Rectal smooth muscle tissue (tissue), 1 donor: ENCODE measurements around the gene PLSCR3.

Experiments used
- H3K27ac ChIP-seq: one replicate; pipeline ENCODE4 v1.7.0; 2013; ENCODE audit warnings: low read depth, low read length, inconsistent platforms
- H3K27me3 ChIP-seq: one replicate; pipeline ENCODE4 v1.7.0; 2013; ENCODE audit warnings: low read length; ENCODE audit not compliant: control insufficient read depth, insufficient read depth
- H3K36me3 ChIP-seq: one replicate; pipeline ENCODE4 v1.7.0; 2013; ENCODE audit warnings: low read length; ENCODE audit not compliant: control insufficient read depth, insufficient read depth
- H3K4me1 ChIP-seq: one replicate; pipeline ENCODE4 v1.7.0; 2013; ENCODE audit warnings: low read length; ENCODE audit not compliant: control insufficient read depth, insufficient read depth
- H3K4me3 ChIP-seq: one replicate; pipeline ENCODE4 v1.7.0; 2013; ENCODE audit warnings: low read length
- H3K9ac ChIP-seq: one replicate; pipeline ENCODE4 v1.7.0; 2013; ENCODE audit warnings: low read length

Gene PLSCR3

GRCh38 chr17:7356072-7356549 lies 38.2 kb downstream of the PLSCR3 start:
- peak overlapping the region; percentile 36 for H3K4me3 ChIP-seq
- H3K9ac ChIP-seq, result no peak overlapping the region
- H3K4me1 ChIP-seq, result peaks cover 4% of the 10 kb centered on the region
- H3K27ac ChIP-seq, result peak overlapping the region; percentile 15
- H3K36me3 ChIP-seq, result no peaks in the 10 kb centered on the region
- H3K27me3 ChIP-seq, result no peaks in the 10 kb centered on the region

GRCh38 chr17:7355573-7355972 lies 38.8 kb downstream of the PLSCR3 start:
- no peak overlapping the region for H3K9ac ChIP-seq
- H3K27ac ChIP-seq, result peak overlapping the region; percentile 15
- H3K4me1 ChIP-seq, result peaks cover 4% of the 10 kb centered on the region
- H3K4me3 ChIP-seq, result no peak overlapping the region
- H3K36me3 ChIP-seq, result no peaks in the 10 kb centered on the region
- H3K27me3 ChIP-seq, result no peaks in the 10 kb centered on the region

- Histone ChIP-seq H3K27me3 (no peaks in the 10 kb centered on the region), H3K36me3 (no peaks in the 10 kb centered on the region), H3K9ac (no peak within 1 kb of the TSS), H3K4me1 (peaks cover 4% of the 10 kb centered on the region), H3K4me3 (peak within 1 kb of the TSS; percentile 36), H3K27ac (peak within 1 kb of the TSS; percentile 19)
Measured at GRCh38 chr17:7355053-7355452, 39.3 kb downstream of the PLSCR3 start, which contains the start of gene TMEM95. Gene TMEM95 (plus strand): TSS chr17:7355156. CDS start chr17:7355205, 49 bp downstream.

GRCh38 chr17:7354262-7354843 lies 40.0 kb downstream of the PLSCR3 start:
- H3K4me3 ChIP-seq, result no peak overlapping the region
- H3K9ac ChIP-seq, result no peak overlapping the region
- H3K27ac ChIP-seq, result no peak overlapping the region
- no peaks in the 10 kb centered on the region for H3K27me3 ChIP-seq
- peaks cover 4% of the 10 kb centered on the region for H3K4me1 ChIP-seq
- no peaks in the 10 kb centered on the region for H3K36me3 ChIP-seq

GRCh38 chr17:7352910-7353635 lies 41.3 kb downstream of the PLSCR3 start:
- H3K9ac ChIP-seq, result no peak overlapping the region
- H3K4me1 ChIP-seq, result peaks cover 4% of the 10 kb centered on the region
- no peaks in the 10 kb centered on the region for H3K27me3 ChIP-seq
- peak overlapping the region; percentile 98 for H3K27ac ChIP-seq
- H3K36me3 ChIP-seq, result no peaks in the 10 kb centered on the region
- H3K4me3 ChIP-seq, result peak overlapping the region; percentile 90

GRCh38 chr17:7352503-7352889 lies 41.8 kb downstream of the PLSCR3 start:
- H3K36me3 ChIP-seq, result no peaks in the 10 kb centered on the region
- H3K4me1 ChIP-seq, result peaks cover 4% of the 10 kb centered on the region

GRCh38 chr17:7351665-7352502 lies 42.4 kb downstream of the PLSCR3 start, which contains the start of gene KCTD11:
Gene KCTD11 (plus strand): TSS chr17:7352162.
- Histone ChIP-seq H3K27ac (peak within 1 kb of the TSS; percentile 98), H3K36me3 (no peaks in the 10 kb centered on the region), H3K4me3 (peak within 1 kb of the TSS; percentile 90), H3K27me3 (no peaks in the 10 kb centered on the region), H3K9ac (peak within 1 kb of the TSS; percentile 91), H3K4me1 (peaks cover 4% of the 10 kb centered on the region)

More at GRCh38 chr17:7352503-7352889, 41.8 kb downstream of the PLSCR3 start:
- peak overlapping the region; percentile 90 for H3K4me3 ChIP-seq
- peak overlapping the region; percentile 98 for H3K27ac ChIP-seq
- H3K27me3 ChIP-seq, result no peaks in the 10 kb centered on the region
- H3K9ac ChIP-seq, result peak overlapping the region; percentile 24

- Histone ChIP-seq H3K36me3 (no peaks in the 10 kb centered on the region), H3K27me3 (no peaks in the 10 kb centered on the region), H3K4me3 (no peak overlapping the region), H3K27ac (no peak overlapping the region), H3K4me1 (peaks cover 4% of the 10 kb centered on the region), H3K9ac (no peak overlapping the region)
Measured at GRCh38 chr17:7348478-7349242, 45.7 kb downstream of the PLSCR3 start.

GRCh38 chr17:7347630-7348477 lies 46.5 kb downstream of the PLSCR3 start:
- no peak overlapping the region for H3K4me3 ChIP-seq
- no peaks in the 10 kb centered on the region for H3K27me3 ChIP-seq
- H3K4me1 ChIP-seq, result peaks cover 4% of the 10 kb centered on the region
- H3K36me3 ChIP-seq, result no peaks in the 10 kb centered on the region
- H3K9ac ChIP-seq, result no peak overlapping the region
- H3K27ac ChIP-seq, result no peak overlapping the region

GRCh38 chr17:7346761-7347614 lies 47.3 kb downstream of the PLSCR3 start:
- H3K27ac ChIP-seq, result no peak overlapping the region
- no peak overlapping the region for H3K9ac ChIP-seq

More at GRCh38 chr17:7346761-7347614, 47.3 kb downstream of the PLSCR3 start:
- Histone ChIP-seq H3K4me1 (no peaks in the 10 kb centered on the region), H3K27me3 (peaks cover under 1% of the 10 kb centered on the region), H3K4me3 (no peak overlapping the region), H3K36me3 (no peaks in the 10 kb centered on the region)
